Vagina (tissue), 2 donors: ENCODE data around the gene IL1RAPL1. TPM values are rescaled to one million over a fixed set of nuclear protein-coding genes. Genes with fewer than 3 reads are reported as not detected.

Experiments used
- DNase-seq, 2 donors: peaks; one replicate each; pipeline ENCODE4 v3.0.0-alpha.2; 2017; ENCODE audit errors: extremely low spot score in 2 of 2
- H3K27ac ChIP-seq: fragments of 200-600 bp; sonication (generic); one replicate; pipeline ENCODE4 v1.5.1; 2019
- H3K27me3 ChIP-seq: fragments of 200-600 bp; sonication (generic); one replicate; pipeline ENCODE4 v1.5.1; 2019
- H3K36me3 ChIP-seq, 2 donors: fragments of 200-600 bp; sonication (generic); one replicate each; pipeline ENCODE4 v1.5.1; 2017 to 2019
- H3K4me1 ChIP-seq: fragments of 200-600 bp; sonication (generic); one replicate; pipeline ENCODE4 v1.5.1; 2019
- H3K4me3 ChIP-seq, 2 donors: fragments of 200-600 bp; sonication (generic); 1 replicate in 1 of 2; 2 replicates in 1 of 2; pipeline ENCODE4 v1.5.1; 2016 to 2019
- H3K9me3 ChIP-seq: fragments of 200-600 bp; sonication (generic); one replicate; pipeline ENCODE4 v1.5.1; 2019
- POLR2A ChIP-seq, 2 donors: fragments of 450-650 bp; IDR thresholded peaks; one replicate each; pipeline ENCODE4 v1.6.1; 2017; ENCODE audit warnings: antibody characterized with exemption in 2 of 2, mild to moderate bottlenecking in 2 of 2, moderate library complexity in 2 of 2
- POLR2AphosphoS5 ChIP-seq, 2 donors: sonication (generic); formaldehyde crosslinking; IDR thresholded peaks; one replicate each; pipeline ENCODE4 v1.9.0; 2017; ENCODE audit warnings: antibody characterized with exemption in 2 of 2, mild to moderate bottlenecking in 2 of 2, low read depth in 1 of 2; ENCODE audit not compliant: insufficient read depth in 1 of 2
- intact Hi-C: fragments of 100-400 bp; cut with DNase I; formaldehyde crosslinking; loops from one replicate; pipeline ENCODE4 v1.15.1; 2023
- total RNA-seq: library from RNA; depleted of rRNA; stranded (reverse); fragments of >200 nt; gene quantifications from one replicate; pipeline ENCODE4 v1.2.3, GENCODE V29; 2016
- TF ChIP-seq, protein P1 (sequence below), 3 experiments: fragments of 450-650 bp in 2 of 3; fragments of 200-600 bp in 1 of 3; sonication (generic) in 1 of 3; IDR thresholded peaks; one replicate each; pipeline ENCODE4 v1.5.1; 2017 to 2019; ENCODE audit warnings: antibody characterized with exemption in 3 of 3, mild to moderate bottlenecking in 2 of 3, moderate library complexity in 2 of 3

Gene IL1RAPL1
- total RNA-seq, 1 donor from 2014 or later: not detected

DNA sequence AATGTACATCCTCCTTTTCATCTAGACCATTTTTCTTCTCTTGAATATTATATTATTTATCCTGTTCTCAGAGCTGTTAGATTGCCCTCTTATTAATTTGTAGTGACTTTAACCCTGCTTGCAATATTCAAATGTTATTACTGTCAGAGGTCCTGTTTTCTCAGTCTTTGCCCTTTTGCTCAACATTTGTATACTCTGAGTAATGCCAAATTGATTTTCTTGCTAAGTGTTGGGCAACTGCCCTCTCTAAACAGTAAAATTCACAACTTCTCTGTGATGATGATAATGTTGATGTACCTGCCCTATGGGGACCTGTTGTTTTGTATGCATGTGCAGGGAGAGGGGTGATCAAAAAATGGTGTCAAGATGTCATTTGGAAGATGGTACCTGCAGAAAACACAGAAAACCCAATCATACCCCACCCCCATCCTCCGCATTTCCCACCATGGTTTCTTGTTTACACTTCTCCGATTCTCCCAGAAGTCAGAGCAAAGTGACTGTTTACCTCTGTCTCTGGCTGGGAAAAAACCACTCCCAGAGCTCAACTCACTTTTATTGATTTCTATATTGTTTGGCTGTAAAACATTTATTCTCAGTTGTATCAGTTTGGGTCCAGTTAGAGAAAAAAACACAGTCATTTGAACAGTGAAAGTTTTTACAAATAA lies 694.0 kb downstream of the IL1RAPL1 start:
- H3K4me1 ChIP-seq: no peaks in the 10 kb centered on the region

GRCh38 chrX:29285664-29286063 lies 698.4 kb downstream of the IL1RAPL1 start:
- DNase-seq: no peak
- Histone ChIP-seq H3K4me1 (no peaks in the 10 kb centered on the region), H3K27ac (no peak overlapping the region), H3K27me3 (no peaks in the 10 kb centered on the region), H3K4me3 (no peak overlapping the region), H3K9me3 (no peaks in the 10 kb centered on the region), H3K36me3 (no peaks in the 10 kb centered on the region)
- intact Hi-C loops: no loop called here
- TF ChIP-seq POLR2A (IDR thresholded peaks at IDR 0.05): no peak
- TF ChIP-seq, protein P1, sequence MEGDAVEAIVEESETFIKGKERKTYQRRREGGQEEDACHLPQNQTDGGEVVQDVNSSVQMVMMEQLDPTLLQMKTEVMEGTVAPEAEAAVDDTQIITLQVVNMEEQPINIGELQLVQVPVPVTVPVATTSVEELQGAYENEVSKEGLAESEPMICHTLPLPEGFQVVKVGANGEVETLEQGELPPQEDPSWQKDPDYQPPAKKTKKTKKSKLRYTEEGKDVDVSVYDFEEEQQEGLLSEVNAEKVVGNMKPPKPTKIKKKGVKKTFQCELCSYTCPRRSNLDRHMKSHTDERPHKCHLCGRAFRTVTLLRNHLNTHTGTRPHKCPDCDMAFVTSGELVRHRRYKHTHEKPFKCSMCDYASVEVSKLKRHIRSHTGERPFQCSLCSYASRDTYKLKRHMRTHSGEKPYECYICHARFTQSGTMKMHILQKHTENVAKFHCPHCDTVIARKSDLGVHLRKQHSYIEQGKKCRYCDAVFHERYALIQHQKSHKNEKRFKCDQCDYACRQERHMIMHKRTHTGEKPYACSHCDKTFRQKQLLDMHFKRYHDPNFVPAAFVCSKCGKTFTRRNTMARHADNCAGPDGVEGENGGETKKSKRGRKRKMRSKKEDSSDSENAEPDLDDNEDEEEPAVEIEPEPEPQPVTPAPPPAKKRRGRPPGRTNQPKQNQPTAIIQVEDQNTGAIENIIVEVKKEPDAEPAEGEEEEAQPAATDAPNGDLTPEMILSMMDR (IDR thresholded peaks at IDR 0.05): no peak
- no peak for TF ChIP-seq POLR2AphosphoS5 (IDR thresholded peaks at IDR 0.05; ENCODE audit: insufficient read depth in 1 of 2, low read depth in 1 of 2)

More for the DNA sequence above, 694.0 kb downstream of the IL1RAPL1 start:
- no peaks in the 10 kb centered on the region for H3K9me3 ChIP-seq
- TF ChIP-seq, protein P1 (IDR thresholded peaks at IDR 0.05): no peak
- TF ChIP-seq POLR2A (IDR thresholded peaks at IDR 0.05) (no peak), POLR2AphosphoS5 (IDR thresholded peaks at IDR 0.05; ENCODE audit: insufficient read depth in 1 of 2, low read depth in 1 of 2) (no peak)
- H3K27ac ChIP-seq: no peak overlapping the region
- H3K27me3 ChIP-seq: no peaks in the 10 kb centered on the region
- H3K36me3 ChIP-seq: no peaks in the 10 kb centered on the region
- intact Hi-C loops: no loop called here
- no peak for DNase-seq
- no peak overlapping the region for H3K4me3 ChIP-seq

- Histone ChIP-seq H3K4me3 (no peak overlapping the region), H3K4me1 (no peaks in the 10 kb centered on the region), H3K27me3 (no peaks in the 10 kb centered on the region), H3K36me3 (no peaks in the 10 kb centered on the region), H3K9me3 (no peaks in the 10 kb centered on the region), H3K27ac (no peak overlapping the region)
- TF ChIP-seq, protein P1 (IDR thresholded peaks at IDR 0.05): no peak
- TF ChIP-seq POLR2AphosphoS5 (IDR thresholded peaks at IDR 0.05; ENCODE audit: insufficient read depth in 1 of 2, low read depth in 1 of 2): no peak
- no peak for TF ChIP-seq POLR2A (IDR thresholded peaks at IDR 0.05)
- intact Hi-C loops: no loop called here
- no peak for DNase-seq
Measured at GRCh38 chrX:29295987-29296680, 708.9 kb downstream of the IL1RAPL1 start.

DNA sequence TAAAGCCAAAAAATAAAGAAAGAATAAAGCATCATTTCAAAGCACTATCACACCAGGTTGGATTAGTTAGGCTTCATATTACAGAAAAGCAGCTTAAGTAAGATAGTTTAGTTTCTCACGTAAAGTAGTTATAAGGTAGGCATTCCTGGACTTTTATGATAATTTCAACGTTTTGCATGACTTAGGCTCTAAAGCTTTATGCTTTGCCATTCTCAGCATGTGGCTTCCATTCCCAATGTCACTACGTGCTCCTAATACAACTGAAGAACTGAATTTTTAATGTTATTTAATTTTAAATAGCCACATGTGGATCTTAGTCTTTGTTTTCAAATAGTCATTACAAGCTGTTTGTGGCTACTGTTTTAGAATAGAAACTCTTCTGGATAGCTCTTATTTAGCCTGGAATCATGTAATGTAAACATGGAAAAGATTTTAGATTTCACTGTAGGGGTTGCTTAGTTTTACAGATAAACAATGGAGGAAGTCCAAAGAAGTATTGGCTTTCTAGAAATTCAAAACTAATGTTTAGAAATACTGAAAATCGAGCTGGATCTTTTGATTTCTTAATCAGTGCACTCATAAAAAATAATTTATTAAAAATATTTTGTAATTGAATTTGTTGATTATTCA lies 710.0 kb downstream of the IL1RAPL1 start:
- H3K27me3 ChIP-seq: no peaks in the 10 kb centered on the region
- no peaks in the 10 kb centered on the region for H3K4me1 ChIP-seq
- no peak for TF ChIP-seq POLR2A (IDR thresholded peaks at IDR 0.05)
- TF ChIP-seq, protein P1 (IDR thresholded peaks at IDR 0.05): no peak
- no peak for TF ChIP-seq POLR2AphosphoS5 (IDR thresholded peaks at IDR 0.05; ENCODE audit: insufficient read depth in 1 of 2, low read depth in 1 of 2)
- H3K36me3 ChIP-seq: no peaks in the 10 kb centered on the region
- H3K9me3 ChIP-seq: no peaks in the 10 kb centered on the region
- intact Hi-C loops: no loop called here
- H3K27ac ChIP-seq: no peak overlapping the region
- DNase-seq: no peak
- no peak overlapping the region for H3K4me3 ChIP-seq
